HTR-8/SVneo (cell line): ENCODE results near the gene DPT.
A peak's percentile ranks its signal among the peaks of the same experiment; 100 is the strongest.

ENCODE experiments used
- DNase-seq: peaks from one replicate; pipeline ENCODE4 v3.0.0; 2011; ENCODE audit warnings: low spot score, mixed read lengths; ENCODE audit not compliant: insufficient read length
- FAIRE-seq: peaks from 2 replicates; lab custom pipeline; 2011; peaks lifted over from hg19 to GRCh38; lab: Jason Lieb, UNC

DPT gene

DNA sequence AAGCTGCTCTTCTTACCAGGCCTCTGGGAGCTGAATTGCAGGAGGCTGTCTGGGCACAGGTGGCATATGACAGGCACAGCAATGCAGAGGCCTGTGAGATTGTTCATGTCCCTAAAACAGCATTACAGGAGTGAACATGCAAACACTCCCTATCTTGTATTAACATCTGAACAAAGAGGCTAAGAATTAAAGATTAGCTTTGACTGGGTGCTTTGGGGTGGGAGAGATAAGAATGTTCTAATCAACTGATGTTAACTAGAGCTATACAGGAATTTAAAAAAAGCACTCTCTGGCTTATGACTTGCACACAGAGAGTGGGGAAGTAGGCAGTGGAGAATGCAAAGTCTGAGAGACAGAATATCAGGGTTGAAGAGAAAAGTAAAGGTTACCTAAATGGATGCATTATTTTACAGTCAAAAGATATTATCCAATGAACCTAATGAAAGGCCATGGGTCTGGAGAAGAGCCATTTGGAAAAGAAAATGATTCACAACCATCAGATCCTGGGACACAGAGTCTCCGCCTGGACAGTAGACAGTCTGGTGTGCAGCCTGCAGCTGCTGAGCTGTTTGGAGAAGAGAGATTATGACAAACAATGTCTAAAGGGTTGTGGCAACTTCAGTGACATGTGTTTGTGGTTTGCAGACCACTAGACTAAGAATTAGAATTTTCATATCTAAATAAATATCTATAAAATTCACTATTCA is 20.2 kb downstream of the DPT start:
- no peak for FAIRE-seq
- peak; percentile 34 for DNase-seq

DNA sequence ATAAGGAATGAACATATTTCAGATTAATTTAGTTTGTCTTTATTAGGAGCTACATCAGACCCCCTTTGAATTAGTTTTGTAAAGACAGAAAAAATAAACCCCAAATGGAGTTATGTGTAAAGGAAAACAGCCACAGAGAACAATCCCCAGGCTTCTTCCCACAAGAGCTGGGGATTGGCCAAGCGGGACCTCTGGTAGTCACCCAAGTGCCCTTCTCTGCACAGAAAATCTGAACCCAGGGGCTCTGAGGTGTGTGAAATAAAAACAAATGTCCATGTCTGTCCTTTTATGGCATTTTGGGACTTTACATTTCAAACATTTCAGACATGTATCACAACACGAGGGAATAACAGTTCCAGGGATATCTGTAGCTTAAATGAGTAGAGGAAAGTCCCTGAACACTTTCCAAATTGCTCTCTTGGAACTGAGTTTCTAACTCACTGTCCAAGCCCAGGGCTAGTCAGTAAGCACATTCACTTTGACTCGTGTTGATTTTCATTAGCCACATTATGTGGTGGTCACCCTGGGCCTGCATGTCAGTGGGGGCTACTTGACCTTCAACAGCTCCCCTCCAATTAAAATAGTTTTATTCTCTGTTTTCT is 22.5 kb downstream of the DPT start:
- FAIRE-seq (no peak), DNase-seq (no peak)

DNA sequence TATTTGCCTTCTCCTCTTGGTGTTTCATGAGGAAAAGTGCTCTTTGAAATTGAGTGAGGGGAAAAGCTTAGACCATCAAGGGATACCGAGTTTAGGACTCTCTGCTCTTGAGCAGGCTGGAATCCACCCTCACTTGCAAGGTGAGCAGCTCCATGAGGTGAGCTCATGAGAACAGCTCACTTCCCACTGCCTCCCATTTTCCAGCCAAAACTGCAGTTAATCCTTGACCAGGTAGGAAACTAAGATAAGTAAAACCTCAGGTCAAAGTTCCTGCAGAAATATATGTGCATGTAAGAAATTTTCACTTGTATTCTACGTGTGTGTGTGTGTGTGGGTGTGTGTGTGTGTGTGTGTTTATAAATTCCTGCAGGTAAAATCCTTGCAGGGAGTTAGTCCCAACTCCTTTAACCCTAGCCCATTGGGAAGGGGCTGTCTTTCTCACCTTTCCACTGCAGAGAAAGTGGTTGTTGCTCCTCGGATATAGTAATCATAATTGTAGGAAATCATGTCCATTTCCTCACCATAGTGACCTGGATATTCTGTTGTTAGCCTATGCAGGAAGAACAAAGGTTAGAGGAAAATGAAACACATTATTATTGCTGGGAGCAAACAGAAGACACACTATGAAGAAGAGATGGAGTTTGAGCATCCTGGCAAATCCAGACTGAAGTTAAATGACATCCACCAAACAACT is 28.3 kb downstream of the DPT start:
- FAIRE-seq (no peak), DNase-seq (no peak)

- DNase-seq (no peak), FAIRE-seq (no peak)
Observed at GRCh38 chr1:168698453-168698852, 30.6 kb downstream of the DPT start.

DNA sequence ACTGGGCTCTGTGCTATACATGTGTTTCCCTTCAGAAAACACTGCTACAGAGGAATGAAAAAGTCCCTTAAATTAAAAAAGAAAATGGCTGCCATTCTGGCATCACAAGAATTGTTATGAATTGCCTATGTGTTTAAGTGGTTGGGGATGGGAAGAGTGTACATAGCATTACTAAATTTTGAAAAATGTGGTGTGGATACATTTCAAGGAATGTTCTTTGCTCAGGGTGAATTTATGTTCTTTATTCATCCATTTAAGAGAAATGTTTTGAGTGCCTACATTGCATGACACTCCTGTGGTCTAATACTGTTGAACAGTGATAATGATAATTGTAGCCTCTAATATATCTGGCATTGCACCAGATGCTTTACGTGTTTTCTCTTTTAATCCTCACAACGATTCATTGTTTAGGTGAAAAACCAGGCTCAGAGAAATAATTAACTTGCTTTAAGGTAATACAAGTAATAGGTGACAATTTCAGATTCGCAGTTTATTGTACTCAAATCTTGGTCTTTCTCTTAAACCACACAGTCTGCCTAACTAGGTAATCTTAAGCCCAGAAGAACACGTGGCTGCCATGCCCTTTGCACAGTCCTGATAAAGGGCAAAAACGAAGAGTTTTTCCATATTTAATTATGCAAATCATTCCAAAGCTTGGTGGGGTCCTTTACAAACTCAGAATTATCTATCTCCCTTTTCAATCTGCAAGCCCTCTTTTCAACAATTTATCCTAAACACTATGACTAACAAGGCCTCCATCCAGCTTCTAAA is 31.5 kb downstream of the DPT start:
- DNase-seq (no peak), FAIRE-seq (no peak)

- FAIRE-seq (no peak), DNase-seq (no peak)
Observed at GRCh38 chr1:168696125-168696760, 32.8 kb downstream of the DPT start.

DNA sequence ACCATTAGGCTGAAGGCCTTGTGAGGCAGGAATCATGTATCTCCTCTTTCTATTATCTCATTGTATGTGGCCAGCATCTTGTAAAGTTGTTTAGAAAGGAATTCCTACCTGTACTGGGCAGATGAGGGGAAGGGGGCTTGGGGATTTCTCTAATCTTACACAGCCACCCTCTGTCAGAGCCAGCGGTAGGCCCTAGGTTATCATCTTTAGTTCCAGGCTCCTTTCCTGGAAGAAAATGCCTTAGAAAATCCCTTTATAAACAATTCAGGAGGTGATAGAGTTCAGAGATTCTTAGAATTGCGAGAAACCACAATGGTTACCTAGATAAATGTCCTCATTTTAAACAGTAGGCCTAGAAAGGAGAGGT is 35.2 kb downstream of the DPT start:
- DNase-seq (no peak), FAIRE-seq (no peak)

DNA sequence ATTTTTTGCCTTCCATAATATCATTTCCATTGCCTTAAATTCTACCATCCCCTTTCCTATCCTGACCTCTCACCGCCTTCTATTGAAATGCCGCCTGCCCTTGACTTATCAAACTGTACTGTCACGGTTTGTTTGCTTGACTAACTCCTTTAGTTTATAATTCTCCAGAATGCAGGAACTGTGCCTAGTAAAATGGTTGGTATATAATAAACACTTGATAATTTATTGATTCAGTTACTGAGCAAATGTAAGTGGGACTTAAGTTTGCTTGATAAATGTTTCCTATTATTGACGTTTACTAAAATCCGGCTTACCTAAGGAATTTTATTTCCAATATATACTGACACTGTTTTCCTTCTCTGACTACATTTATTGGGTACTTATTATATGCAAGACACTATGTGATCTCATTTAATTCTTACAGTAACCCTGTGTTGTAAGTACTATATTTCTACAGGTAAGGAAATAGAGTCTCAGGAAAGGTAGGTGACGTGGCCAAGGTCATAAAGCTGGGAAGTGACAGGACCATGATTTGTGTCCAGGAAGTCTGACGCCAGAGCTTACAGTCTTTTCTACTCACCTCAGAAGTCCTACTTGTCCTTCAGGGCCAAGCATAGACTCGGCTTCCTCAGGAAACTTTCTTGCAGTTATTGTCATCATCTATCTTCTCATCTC is 35.7 kb downstream of the DPT start:
- DNase-seq = no peak
- FAIRE-seq = no peak

DNA sequence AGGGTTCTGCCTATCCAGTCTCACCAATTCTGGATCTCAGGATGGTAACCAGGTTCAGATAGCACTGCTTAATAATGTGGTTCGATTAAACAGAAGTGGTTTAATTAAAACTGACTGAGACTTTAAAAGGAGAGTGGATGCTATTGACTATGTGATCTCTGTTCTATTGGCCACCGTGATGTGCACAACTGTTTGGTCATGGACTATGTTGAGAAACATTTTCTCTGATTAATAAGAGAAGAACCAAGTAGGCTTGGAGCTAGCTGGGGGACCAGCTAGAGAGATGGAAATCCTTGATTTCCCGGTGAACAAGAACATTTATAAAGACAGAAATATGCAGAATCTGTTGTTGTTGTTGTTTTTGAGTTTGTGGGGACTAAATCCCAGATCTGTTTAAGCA is 36.5 kb downstream of the DPT start:
- no peak for FAIRE-seq
- no peak for DNase-seq

GRCh38 chr1:168691541-168691940 is 37.5 kb downstream of the DPT start:
- no peak for FAIRE-seq
- no peak for DNase-seq

DNA sequence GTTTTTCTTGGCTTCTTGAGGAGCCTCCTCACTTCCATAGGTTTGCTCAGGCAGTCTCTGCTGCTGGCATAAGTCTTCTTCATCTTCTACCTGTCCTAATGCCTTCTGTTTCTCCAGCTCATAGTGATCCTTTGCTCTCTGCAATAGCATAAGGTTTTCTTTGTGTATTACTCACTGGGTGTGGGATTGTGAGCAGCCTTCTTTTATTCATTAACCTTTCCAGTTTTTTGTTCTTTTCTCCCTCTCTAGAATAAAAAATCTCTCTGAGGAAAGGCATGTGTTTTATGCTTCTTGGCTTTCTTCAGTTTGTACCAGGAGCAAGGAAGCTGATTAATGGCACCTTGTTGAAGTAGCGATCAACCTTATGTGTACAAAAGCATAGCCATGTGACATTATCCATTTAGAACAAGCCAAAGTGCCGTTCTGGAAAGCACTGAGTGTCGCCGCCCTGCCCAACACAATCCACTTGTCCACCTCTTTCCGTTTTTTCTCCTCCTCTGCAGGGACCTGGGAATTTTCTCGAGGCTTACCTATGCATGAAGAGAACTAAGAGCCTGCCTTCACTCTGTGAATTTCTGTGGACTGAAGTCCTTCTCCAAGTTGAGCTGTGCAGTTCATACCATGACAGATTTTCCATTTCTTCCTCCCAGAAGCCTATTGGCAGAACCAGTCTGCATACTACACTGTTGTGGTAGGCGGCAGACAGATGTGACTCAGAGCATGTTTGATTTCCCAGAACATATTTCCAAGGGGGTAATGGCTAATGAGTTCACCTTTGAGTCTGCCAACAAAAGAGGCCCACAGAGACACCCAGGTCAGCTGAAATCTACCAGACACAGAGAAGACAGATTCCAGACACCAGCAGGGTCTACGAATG is 39.0 kb downstream of the DPT start:
- FAIRE-seq = no peak
- no peak for DNase-seq

- DNase-seq (no peak), FAIRE-seq (no peak)
Observed at GRCh38 chr1:168689327-168689657, 39.7 kb downstream of the DPT start.

GRCh38 chr1:168688644-168689326 is 40.2 kb downstream of the DPT start:
- FAIRE-seq = no peak

DNA sequence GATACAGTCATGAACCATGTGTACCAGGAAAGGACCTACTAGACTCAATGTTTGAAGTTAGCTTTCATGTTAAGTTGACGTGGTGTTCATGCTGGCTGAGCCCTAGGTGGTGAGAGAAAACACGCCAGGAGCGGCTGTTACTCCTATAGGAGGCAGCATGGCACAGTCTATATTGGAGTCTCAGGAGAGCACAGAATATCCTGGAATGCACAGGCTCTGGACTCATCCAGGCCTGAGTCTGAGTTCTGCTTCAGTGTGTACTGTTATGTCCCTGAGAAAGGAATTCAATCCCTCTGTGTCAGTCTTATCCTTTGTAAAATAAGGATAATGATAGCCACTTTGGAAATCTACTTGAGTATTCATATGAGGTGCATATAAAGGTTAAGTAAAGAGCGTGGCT is 41.2 kb downstream of the DPT start:
- no peak for FAIRE-seq

More at GRCh38 chr1:168688644-168689326, 40.2 kb downstream of the DPT start:
- no peak for DNase-seq

GRCh38 chr1:168686666-168687065 is 42.3 kb downstream of the DPT start:
- no peak for DNase-seq
- FAIRE-seq = no peak

More for the DNA sequence above, 41.2 kb downstream of the DPT start:
- no peak for DNase-seq

GRCh38 chr1:168683871-168684270 is 45.1 kb downstream of the DPT start:
- DNase-seq (no peak), FAIRE-seq (no peak)

DNA sequence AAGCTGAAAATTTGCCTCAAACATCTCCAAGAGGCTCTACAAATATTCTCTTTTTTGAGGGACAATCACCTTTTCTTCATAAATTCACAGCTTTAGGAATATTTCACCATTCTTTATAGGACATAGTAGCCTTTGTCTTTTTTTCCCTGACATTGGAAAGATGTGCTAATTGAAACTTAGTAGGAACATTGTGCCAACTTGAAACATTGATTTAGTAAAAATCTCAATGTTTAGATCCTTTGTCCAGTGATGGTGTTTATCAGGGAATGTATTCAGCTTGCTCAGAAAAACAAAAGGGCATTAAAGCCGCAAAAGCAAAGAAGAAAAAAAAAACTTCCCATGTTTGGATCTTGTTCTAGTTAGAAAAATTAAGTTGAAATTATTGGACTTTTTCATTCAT is 52.1 kb downstream of the DPT start:
- FAIRE-seq = no peak
- DNase-seq = no peak

DNA sequence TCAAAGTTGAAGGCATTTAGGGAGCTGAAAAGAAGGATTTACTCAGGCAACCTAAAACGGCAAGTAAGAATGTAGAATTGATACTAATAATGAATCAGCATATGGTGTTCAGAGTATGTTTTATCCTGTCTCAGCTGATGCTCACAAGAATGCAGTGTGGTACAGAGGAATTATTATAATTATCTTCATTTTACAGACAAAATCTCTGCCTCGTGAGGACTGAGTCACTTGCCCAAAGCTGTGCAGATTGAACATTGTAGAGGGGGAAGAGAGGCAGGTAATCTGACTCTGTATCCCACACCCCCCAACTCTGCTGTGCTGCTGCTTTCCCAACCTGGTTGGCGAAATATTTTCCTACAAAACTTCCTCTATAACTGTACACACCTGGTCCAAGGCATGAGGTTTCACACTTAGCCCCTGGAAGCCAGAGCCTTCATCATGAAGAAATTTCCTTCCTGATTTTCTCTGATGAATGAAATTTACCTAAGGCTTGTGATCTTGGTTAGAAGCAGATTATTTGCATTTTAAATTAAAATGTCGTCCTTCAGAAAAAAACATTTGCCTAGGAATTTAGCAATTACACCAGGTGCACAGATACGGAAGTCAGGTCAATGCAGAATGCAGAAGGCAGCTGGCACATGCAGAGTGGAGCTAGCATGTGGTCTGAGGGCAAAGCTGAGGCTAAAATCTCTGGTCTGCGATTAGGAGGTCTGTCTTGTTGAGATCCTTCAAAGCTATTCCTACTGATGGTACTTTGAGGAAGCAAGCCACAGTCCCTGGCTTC is 52.8 kb downstream of the DPT start:
- FAIRE-seq = no peak
- no peak for DNase-seq
